GM12864 (cell line): ENCODE data around the gene RHOJ.

Experiments
- DNase-seq: peaks from one replicate; pipeline ENCODE4 v3.0.0-alpha.2; 2011; ENCODE audit warnings: low read depth
- H3K4me3 ChIP-seq: 2 replicates; pipeline ENCODE4 v1.5.1; 2011; ENCODE audit warnings: mild to moderate bottlenecking, low read depth, low read length, control low read depth
- TF ChIP-seq, protein P1 (sequence below): IDR thresholded peaks from 2 replicates; pipeline ENCODE4 v1.5.1; 2011; ENCODE audit warnings: low read depth, mild to moderate bottlenecking, moderate library complexity, low read length, control low read depth, inconsistent platforms; ENCODE audit errors: missing control alignments

Gene RHOJ

DNA sequence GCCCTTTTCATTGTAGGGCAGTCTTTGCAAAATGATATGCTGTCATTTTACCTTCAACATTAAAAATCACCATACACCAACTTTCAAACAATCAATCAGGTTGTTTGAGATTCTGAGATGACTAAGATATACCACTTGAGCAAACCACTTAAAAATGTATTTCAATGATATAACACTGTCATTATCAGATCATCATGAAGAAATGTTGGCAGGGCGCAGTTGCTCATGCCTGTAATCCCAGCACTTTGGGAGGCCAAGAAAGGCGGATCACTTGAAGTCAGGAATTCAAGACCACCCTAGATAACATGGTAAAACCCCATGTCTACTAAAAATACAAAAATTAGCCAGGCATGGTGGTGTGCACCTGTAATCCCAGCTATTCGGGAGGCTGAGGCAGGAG lies 13.0 kb upstream of the RHOJ start:
- TF ChIP-seq, protein P1, sequence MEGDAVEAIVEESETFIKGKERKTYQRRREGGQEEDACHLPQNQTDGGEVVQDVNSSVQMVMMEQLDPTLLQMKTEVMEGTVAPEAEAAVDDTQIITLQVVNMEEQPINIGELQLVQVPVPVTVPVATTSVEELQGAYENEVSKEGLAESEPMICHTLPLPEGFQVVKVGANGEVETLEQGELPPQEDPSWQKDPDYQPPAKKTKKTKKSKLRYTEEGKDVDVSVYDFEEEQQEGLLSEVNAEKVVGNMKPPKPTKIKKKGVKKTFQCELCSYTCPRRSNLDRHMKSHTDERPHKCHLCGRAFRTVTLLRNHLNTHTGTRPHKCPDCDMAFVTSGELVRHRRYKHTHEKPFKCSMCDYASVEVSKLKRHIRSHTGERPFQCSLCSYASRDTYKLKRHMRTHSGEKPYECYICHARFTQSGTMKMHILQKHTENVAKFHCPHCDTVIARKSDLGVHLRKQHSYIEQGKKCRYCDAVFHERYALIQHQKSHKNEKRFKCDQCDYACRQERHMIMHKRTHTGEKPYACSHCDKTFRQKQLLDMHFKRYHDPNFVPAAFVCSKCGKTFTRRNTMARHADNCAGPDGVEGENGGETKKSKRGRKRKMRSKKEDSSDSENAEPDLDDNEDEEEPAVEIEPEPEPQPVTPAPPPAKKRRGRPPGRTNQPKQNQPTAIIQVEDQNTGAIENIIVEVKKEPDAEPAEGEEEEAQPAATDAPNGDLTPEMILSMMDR = no peak
- H3K4me3 ChIP-seq = no peak overlapping the region
- DNase-seq = no peak

DNA sequence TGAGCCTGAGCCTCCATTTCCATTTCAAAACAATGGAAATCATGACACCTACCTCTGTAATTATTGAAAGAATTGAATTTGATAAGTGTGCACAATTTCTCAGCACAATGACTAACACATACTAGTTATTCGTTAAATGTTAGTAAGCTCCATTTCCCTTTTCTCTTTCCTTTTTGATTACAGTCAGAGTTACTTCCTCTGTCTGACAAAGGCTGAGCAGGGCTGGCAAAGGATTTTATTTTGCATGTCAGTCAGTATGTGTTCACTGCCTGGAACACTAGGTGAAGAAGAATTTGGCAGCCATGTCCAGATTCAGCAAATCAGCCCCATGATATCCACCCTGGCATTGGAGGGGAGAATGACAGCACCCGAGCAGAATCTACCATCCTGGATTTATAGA lies 12.2 kb upstream of the RHOJ start:
- H3K4me3 ChIP-seq = no peak overlapping the region
- TF ChIP-seq, protein P1 = no peak
- DNase-seq = no peak

DNA sequence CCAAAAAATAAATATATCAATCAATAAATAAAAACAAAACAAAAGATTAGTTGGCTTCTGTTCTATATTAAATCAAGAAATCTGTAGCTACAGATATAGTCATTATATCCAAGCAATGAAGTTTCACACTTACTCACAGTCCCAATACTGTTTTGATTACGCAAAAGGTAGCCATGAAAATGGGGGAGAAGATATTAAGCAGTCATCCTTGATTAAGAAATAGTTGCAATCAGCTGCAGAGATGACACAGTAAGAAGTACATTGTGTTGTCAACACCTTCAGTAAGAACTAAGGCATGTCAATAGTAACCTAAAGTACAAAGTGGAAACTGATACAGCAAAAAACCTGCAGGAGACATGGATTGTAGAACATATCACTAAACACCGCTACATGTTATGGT lies 11.0 kb upstream of the RHOJ start:
- no peak for DNase-seq
- TF ChIP-seq, protein P1 = no peak
- no peak overlapping the region for H3K4me3 ChIP-seq

DNA sequence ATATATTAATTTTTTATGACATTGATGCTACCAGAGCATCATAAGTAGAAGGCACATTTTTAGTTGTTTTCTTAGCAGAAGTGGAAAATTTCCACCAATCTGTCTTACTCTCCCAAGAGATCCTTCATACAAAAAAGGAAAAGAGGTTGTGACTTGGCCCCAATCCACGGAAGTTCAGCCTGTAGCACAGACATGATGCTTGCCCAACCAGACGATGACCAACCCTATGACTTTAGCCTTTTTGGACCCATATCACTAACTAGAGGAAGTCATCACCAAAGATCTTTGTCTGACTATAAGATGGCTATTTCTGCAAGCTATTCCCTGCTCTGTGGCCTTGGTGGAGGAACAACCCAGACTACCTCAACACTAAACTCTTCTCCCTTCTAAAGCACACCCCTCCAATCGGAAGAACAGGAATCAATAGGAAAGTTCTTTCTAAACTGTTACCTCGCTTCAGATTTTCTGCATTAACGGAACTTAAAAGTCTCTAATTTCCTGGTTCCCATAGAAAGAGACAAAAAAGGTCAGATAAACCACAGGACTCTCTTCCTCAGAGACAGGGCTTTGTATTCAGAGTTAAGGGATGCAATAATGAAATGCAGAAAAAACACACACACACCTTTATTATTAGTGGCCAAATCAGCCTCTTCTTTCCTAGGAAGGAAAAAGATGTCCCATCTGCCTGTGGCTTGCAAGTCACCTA lies 4.1 kb upstream of the RHOJ start:
- H3K4me3 ChIP-seq = no peak overlapping the region
- no peak for DNase-seq
- TF ChIP-seq, protein P1 = no peak

DNA sequence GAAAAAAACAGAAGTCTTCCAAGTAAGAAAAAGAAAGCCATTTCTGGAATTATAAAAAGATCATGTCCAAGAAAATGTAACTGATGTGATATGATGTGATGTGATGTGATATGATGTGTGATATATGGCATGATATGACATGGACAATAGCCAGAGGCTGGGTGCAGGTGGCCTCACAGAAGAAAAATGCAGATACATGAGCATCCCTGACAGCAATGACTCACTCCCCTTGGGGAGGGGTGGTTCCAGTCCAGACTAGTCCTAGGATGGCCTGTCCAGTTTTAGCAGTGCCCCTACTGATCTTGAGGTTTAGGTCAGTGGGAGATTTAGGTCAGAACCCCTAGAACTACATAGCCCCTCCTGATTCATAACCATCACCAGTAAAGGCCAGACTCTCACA lies 3.5 kb upstream of the RHOJ start:
- DNase-seq = no peak
- no peak overlapping the region for H3K4me3 ChIP-seq
- TF ChIP-seq, protein P1 = no peak

DNA sequence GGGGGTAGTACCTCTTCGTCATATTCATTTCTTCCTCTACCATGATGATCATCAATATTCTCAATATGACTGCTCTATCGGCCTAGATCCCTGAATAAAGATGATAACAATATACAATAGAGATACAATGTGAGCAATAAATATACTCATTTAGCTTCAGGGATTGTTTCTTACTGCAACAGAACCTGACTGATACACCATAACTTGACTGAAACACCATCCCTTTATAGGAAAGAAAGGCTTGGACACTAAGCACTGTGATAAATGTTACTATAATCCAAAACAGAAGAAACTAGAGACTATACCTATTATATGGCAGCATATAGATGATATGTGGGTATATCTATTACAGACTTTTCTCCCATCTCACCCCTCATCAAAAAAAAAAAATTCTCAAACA lies 1.2 kb upstream of the RHOJ start:
- no peak overlapping the region for H3K4me3 ChIP-seq
- TF ChIP-seq, protein P1 = no peak
- no peak for DNase-seq

DNA sequence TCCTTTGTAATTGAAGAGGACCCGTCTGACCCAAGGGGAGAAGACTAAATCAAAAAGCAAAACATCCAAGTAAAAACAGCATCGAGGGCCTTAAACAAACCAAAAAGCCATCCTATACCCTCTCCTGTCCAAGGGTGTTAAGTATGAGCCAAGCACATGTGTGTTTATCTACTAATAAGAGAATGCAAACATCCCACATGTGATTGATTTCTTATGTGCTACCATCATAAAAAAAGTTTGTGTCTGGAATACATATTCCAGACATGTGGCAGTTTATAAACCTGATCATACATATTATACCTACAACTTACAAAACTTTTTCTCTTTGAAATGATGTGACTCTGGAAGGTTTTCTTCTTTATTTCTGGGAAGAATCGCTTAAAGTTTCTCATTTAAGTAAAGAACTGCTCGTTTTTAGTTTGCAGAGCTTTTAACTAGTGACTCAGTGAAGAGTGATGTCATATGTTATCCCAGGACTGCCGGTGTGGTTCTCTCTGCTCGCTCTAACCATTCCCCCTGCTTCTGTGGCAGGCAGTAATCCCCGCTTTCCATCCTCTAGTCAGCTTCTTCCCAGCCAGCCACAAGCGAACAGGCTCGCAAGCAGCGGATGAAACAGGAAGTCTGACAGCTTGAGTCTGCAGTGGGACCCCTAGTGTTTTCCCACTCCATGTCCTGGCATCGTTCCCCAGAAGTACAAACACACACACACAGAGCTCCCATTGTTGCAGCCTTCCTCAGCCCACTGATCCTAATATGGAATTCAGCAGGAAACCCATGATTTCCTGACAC lies 431 bp upstream of the RHOJ start:
- H3K4me3 ChIP-seq = no peak overlapping the region
- no peak for DNase-seq
- TF ChIP-seq, protein P1 = no peak
